Skeletal muscle tissue (tissue), 4 donors: ENCODE data around the gene GINS1. TPM values are rescaled to one million over a fixed set of nuclear protein-coding genes. Genes with fewer than 3 reads are reported as not detected.

Source experiments
- H3K27ac ChIP-seq: one replicate; pipeline ENCODE4 v1.7.0; 2013; ENCODE audit warnings: mild to moderate bottlenecking, low read depth, low read length, inconsistent platforms
- H3K27me3 ChIP-seq, 3 donors: one replicate each; pipeline ENCODE4 v1.7.0; 2013; ENCODE audit warnings: low read length in 3 of 3; ENCODE audit not compliant: control insufficient read depth in 3 of 3, insufficient read depth in 3 of 3
- H3K36me3 ChIP-seq, 3 donors: one replicate each; pipeline ENCODE4 v1.7.0; 2013; ENCODE audit warnings: low read length in 3 of 3; ENCODE audit not compliant: control insufficient read depth in 3 of 3, insufficient read depth in 3 of 3
- H3K4me1 ChIP-seq, 3 donors: one replicate each; pipeline ENCODE4 v1.7.0; 2013; ENCODE audit warnings: low read length in 3 of 3, mild to moderate bottlenecking in 3 of 3; ENCODE audit not compliant: control insufficient read depth in 3 of 3, insufficient read depth in 3 of 3
- H3K4me3 ChIP-seq, 3 donors: one replicate each; pipeline ENCODE4 v1.7.0; 2013; ENCODE audit warnings: low read length in 3 of 3
- H3K9ac ChIP-seq, 3 donors: one replicate each; pipeline ENCODE4 v1.7.0; 2013; ENCODE audit warnings: low read length in 3 of 3, mild to moderate bottlenecking in 3 of 3, moderate library complexity in 2 of 3, low read depth in 1 of 3
- H3K9me3 ChIP-seq, 3 donors: one replicate each; pipeline ENCODE4 v1.7.0; 2013; ENCODE audit warnings: low read length in 3 of 3; ENCODE audit not compliant: control insufficient read depth in 3 of 3
- total RNA-seq: library from RNA; depleted of rRNA; stranded (reverse); fragments of >200 nt; gene quantifications from one replicate; pipeline ENCODE4 v1.2.3, GENCODE V29; 2014
- donor health status: Osteomylitis.

GINS1 gene
- total RNA-seq, 1 donor from 2014 or later = 4.2 TPM

- Histone ChIP-seq H3K9ac (no peak overlapping the region), H3K4me1 (no peaks in the 10 kb centered on the region), H3K4me3 (no peak overlapping the region), H3K36me3 (peaks cover 0 to 4% (median 0%) of the 10 kb centered on the region in 3 donors), H3K27me3 (no peaks in the 10 kb centered on the region), H3K27ac (no peak overlapping the region), H3K9me3 (no peaks in the 10 kb centered on the region)
Measured at GRCh38 chr20:25491446-25492038, 84.1 kb downstream of the GINS1 start.

DNA sequence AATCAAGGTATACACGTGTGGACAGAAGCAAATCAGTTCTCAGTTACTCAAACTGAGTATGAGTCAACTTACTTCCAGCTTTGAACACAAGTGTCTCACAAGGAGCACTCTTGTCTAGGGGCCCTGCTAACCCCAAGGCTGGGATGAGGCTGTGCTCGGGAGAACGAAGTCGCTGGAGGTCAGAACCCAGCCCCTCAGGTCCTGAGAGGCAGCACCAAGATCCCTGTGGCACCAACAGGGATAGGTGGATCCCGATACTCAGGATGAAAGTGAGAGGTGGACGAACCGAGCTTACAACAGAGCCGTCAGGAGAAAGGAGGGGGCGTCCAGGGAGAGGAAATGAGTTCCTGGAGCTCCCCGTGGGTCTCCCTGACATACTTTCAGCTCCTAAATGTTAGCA, 85.7 kb downstream of the GINS1 start:
- H3K36me3 ChIP-seq = peaks cover 0 to 4% (median 0%) of the 10 kb centered on the region in 3 donors
- no peaks in the 10 kb centered on the region for H3K9me3 ChIP-seq
- no peak overlapping the region for H3K27ac ChIP-seq
- no peaks in the 10 kb centered on the region for H3K27me3 ChIP-seq
- H3K4me3 ChIP-seq = no peak overlapping the region
- no peaks in the 10 kb centered on the region for H3K4me1 ChIP-seq
- H3K9ac ChIP-seq = no peak overlapping the region

DNA sequence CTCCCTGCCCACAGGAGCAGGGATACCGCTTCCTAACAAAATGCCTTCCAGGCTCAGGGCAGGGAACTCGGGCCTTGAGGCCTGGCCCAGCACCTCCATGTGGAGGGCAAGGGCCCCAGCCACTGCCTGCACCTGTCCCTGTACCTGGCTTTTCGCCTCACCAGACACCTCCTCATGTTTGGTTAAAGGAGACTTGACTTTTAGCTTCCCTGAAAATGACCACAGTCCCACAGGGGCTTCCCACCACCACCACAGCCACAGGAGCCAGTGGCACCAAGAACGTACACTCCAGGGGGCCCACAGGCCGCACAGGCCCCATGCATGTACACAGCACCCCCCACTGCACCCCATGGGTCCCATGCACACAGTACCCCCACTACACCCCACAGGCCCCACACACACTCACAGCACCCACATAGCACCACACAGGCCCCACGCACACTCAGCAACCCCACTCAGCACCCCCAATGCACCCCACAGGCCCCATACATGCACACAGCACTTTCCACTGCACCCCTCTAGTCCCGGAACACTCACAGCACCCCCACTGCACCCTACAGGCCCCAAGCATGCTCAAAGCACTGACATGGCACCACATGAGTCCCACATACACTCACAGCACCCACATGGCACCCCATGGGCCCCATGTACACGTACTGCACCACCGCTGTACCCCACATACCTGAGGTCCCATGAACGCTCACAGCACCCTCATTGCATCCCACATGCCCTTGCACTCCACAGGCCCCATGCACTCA, 86.5 kb downstream of the GINS1 start:
- H3K4me3 ChIP-seq = no peak overlapping the region
- H3K27ac ChIP-seq = no peak overlapping the region
- H3K36me3 ChIP-seq = peaks cover 0 to 4% (median 0%) of the 10 kb centered on the region in 3 donors

GRCh38 chr20:25494506-25495188, 87.2 kb downstream of the GINS1 start:
- no peaks in the 10 kb centered on the region for H3K4me1 ChIP-seq
- no peaks in the 10 kb centered on the region for H3K27me3 ChIP-seq
- no peak overlapping the region for H3K4me3 ChIP-seq

More for the DNA sequence above, 86.5 kb downstream of the GINS1 start:
- no peaks in the 10 kb centered on the region for H3K4me1 ChIP-seq
- no peaks in the 10 kb centered on the region for H3K27me3 ChIP-seq
- H3K9ac ChIP-seq = no peak overlapping the region
- no peaks in the 10 kb centered on the region for H3K9me3 ChIP-seq

GRCh38 chr20:25495189-25495824, 87.8 kb downstream of the GINS1 start:
- Histone ChIP-seq H3K9me3 (no peaks in the 10 kb centered on the region), H3K4me3 (no peak overlapping the region), H3K4me1 (no peaks in the 10 kb centered on the region), H3K36me3 (peaks cover 0 to 4% (median 0%) of the 10 kb centered on the region in 3 donors), H3K27me3 (no peaks in the 10 kb centered on the region), H3K27ac (no peak overlapping the region), H3K9ac (no peak overlapping the region)

More at GRCh38 chr20:25494506-25495188, 87.2 kb downstream of the GINS1 start:
- Histone ChIP-seq H3K9me3 (no peaks in the 10 kb centered on the region), H3K9ac (no peak overlapping the region), H3K36me3 (peaks cover 0 to 4% (median 0%) of the 10 kb centered on the region in 3 donors), H3K27ac (no peak overlapping the region)

- H3K9ac ChIP-seq = no peak overlapping the region
- H3K27me3 ChIP-seq = no peaks in the 10 kb centered on the region
- H3K27ac ChIP-seq = no peak overlapping the region
- peaks cover 0 to 6% (median 0%) of the 10 kb centered on the region in 3 donors for H3K36me3 ChIP-seq
- no peaks in the 10 kb centered on the region for H3K4me1 ChIP-seq
- no peaks in the 10 kb centered on the region for H3K9me3 ChIP-seq
- no peak overlapping the region for H3K4me3 ChIP-seq
Measured at GRCh38 chr20:25496165-25496967, 88.9 kb downstream of the GINS1 start.

DNA sequence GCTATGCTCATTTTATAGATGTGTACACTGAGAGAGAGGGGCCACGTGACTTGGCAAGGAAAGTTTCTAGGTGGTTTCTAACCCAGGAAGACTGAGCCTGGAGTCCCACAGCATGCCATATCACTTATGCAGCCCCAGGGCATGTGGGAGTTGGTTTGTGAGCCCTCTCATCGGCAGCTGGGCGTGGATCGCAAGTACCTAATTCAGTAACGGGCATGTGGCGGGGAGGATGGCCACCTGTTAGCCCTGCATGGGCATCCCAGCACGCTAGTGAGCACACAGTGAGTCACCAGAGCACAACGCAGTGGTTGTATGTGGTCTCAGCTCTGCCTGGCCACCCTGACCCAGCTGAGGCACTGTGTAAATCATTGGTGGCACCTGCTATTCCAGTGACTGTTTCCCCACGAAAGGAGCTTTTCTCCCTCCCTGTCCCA, 89.5 kb downstream of the GINS1 start:
- H3K27me3 ChIP-seq = no peaks in the 10 kb centered on the region
- no peaks in the 10 kb centered on the region for H3K4me1 ChIP-seq
- peaks cover 0 to 6% (median 0%) of the 10 kb centered on the region in 3 donors for H3K36me3 ChIP-seq
- no peaks in the 10 kb centered on the region for H3K9me3 ChIP-seq
- no peak overlapping the region for H3K4me3 ChIP-seq
- no peak overlapping the region for H3K27ac ChIP-seq
- no peak overlapping the region for H3K9ac ChIP-seq

DNA sequence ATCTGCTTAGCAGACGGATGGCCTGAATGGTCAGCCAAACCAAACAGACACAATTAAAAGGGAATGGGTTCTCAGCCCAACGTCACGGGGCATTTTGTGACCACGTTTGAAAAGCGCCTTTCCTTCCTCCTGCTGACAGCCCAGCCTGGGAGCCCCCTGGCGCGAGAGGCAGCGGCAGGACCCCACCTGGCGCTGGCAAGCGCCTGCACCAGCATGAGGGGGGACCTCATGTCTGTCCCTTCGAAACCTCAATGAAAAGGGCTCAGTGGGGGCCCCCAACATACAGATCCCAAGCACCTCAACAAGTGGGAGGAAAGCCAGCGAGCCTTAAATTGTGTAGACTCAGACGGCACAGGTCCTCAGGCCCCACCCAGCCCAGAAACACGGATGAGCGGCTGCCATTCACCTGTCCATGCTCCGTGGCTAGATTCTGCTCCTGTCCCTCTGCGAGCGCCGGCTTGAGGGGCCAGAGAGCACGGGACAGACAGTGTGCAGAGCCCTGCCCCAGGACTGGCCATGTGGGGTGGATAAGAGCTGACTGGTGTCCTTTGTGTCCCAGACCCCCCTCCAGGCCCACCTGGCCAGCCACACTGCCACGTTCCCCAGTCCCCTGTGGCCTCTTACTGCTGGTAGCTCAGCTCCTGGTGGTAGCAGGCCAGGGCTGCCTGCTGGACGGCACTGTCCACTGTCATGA, 90.3 kb downstream of the GINS1 start:
- no peak overlapping the region for H3K9ac ChIP-seq
- no peak overlapping the region for H3K4me3 ChIP-seq
- H3K27me3 ChIP-seq = no peaks in the 10 kb centered on the region
- H3K27ac ChIP-seq = no peak overlapping the region
- no peaks in the 10 kb centered on the region for H3K9me3 ChIP-seq
- no peaks in the 10 kb centered on the region for H3K4me1 ChIP-seq
- peaks cover 0 to 9% (median 0%) of the 10 kb centered on the region in 3 donors for H3K36me3 ChIP-seq
